DND-41 (cell line): ENCODE measurements around the gene MT1M.

Experiments used
- ATAC-seq: fragments of 200-7000 bp; cut with Tn5 transposase; 3 replicates; pipeline ENCODE4 v1.9.1; 2021; ENCODE audit warnings: low read depth; ENCODE audit not compliant: insufficient read depth
- DNase-seq: peaks from one replicate; pipeline ENCODE4 v3.0.0-alpha.2; 2020
- H2AFZ ChIP-seq: 2 replicates; pipeline ENCODE4 v1.6.0; 2012; ENCODE audit warnings: low read depth, low read length
- H3K27ac ChIP-seq: 2 replicates; pipeline ENCODE4 v1.5.1; 2012; ENCODE audit warnings: low read length, inconsistent platforms
- H3K27me3 ChIP-seq: fragments of 200-600 bp; sonication (generic); 2 replicates; pipeline ENCODE4 v1.6.0; 2012; ENCODE audit warnings: low read length, mild to moderate bottlenecking, inconsistent platforms; ENCODE audit not compliant: insufficient read depth, poor library complexity
- H3K36me3 ChIP-seq: 2 replicates; pipeline ENCODE4 v1.5.1; 2012; ENCODE audit warnings: low read length, inconsistent platforms; ENCODE audit not compliant: insufficient read depth
- H3K4me1 ChIP-seq: 2 replicates; pipeline ENCODE4 v1.5.1; 2012; ENCODE audit warnings: mild to moderate bottlenecking, low read length; ENCODE audit not compliant: insufficient read depth
- H3K4me2 ChIP-seq: 2 replicates; pipeline ENCODE4 v1.6.0; 2012; ENCODE audit warnings: mild to moderate bottlenecking, moderate library complexity, low read length, inconsistent platforms; ENCODE audit not compliant: insufficient read depth
- H3K4me3 ChIP-seq, 2 experiments: fragments of 200-600 bp in 1 of 2; shearing (Covaris generic) in 1 of 2; 2 replicates each; pipeline ENCODE4 v1.5.1; 2012 to 2016; ENCODE audit warnings: inconsistent platforms in 2 of 2, low read length in 2 of 2, mild to moderate bottlenecking in 2 of 2, low read depth in 1 of 2, moderate library complexity in 1 of 2
- H3K79me2 ChIP-seq: 2 replicates; pipeline ENCODE4 v1.6.0; 2012; ENCODE audit warnings: low read length, inconsistent platforms; ENCODE audit not compliant: insufficient read depth
- H3K9ac ChIP-seq: 2 replicates; pipeline ENCODE4 v1.6.0; 2012; ENCODE audit warnings: low read depth, mild to moderate bottlenecking, inconsistent platforms, low read length, moderate library complexity
- H3K9me3 ChIP-seq: 2 replicates; pipeline ENCODE4 v1.5.1; 2012; ENCODE audit warnings: low read length, moderate library complexity, mild to moderate bottlenecking, inconsistent platforms; ENCODE audit not compliant: insufficient read depth, severe bottlenecking
- H4K20me1 ChIP-seq: 2 replicates; pipeline ENCODE4 v1.6.0; 2012; ENCODE audit warnings: low read length; ENCODE audit not compliant: insufficient read depth
- EZH2 ChIP-seq: IDR thresholded peaks from 3 replicates; pipeline ENCODE4 v1.6.1; 2012; ENCODE audit warnings: borderline replicate concordance, low read depth, mild to moderate bottlenecking, moderate library complexity, low read length, inconsistent platforms; ENCODE audit not compliant: severe bottlenecking
- TF ChIP-seq, protein P1 (sequence below): IDR thresholded peaks from 2 replicates; pipeline ENCODE4 v1.5.1; 2012; ENCODE audit warnings: borderline replicate concordance, low read length, moderate library complexity, mild to moderate bottlenecking; ENCODE audit not compliant: poor library complexity, severe bottlenecking; ENCODE audit errors: extremely low read depth

The MT1M gene

DNA sequence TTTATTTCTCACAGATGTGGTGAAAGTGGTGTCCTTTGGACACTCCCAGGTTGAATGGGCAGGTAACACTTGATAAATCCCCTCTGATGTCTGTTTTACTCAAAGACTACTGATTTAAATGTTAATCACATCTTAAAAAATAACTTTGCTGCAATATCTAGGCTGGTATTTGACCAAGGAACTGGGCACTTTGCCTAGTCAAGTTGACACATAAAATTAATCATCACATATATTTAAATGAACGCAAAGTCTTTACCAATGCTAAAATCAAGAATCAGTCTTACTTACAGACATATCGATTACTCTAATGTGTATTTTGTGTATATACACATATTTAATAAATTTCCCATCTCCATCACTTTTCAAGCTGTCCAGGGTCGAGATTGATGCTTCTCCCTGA is 17.1 kb upstream of the MT1M start:
- Histone ChIP-seq H3K4me2 (no peak overlapping the region), H3K9me3 (no peaks in the 10 kb centered on the region), H3K79me2 (no peaks in the 10 kb centered on the region), H3K36me3 (no peaks in the 10 kb centered on the region), H3K4me3 (no peak overlapping the region), H3K27me3 (peaks cover 7% of the 10 kb centered on the region), H3K27ac (no peak overlapping the region), H3K4me1 (peaks cover 8% of the 10 kb centered on the region), H3K9ac (no peak overlapping the region), H2AFZ (no peak overlapping the region), H4K20me1 (no peaks in the 10 kb centered on the region)
- TF ChIP-seq, protein P1, sequence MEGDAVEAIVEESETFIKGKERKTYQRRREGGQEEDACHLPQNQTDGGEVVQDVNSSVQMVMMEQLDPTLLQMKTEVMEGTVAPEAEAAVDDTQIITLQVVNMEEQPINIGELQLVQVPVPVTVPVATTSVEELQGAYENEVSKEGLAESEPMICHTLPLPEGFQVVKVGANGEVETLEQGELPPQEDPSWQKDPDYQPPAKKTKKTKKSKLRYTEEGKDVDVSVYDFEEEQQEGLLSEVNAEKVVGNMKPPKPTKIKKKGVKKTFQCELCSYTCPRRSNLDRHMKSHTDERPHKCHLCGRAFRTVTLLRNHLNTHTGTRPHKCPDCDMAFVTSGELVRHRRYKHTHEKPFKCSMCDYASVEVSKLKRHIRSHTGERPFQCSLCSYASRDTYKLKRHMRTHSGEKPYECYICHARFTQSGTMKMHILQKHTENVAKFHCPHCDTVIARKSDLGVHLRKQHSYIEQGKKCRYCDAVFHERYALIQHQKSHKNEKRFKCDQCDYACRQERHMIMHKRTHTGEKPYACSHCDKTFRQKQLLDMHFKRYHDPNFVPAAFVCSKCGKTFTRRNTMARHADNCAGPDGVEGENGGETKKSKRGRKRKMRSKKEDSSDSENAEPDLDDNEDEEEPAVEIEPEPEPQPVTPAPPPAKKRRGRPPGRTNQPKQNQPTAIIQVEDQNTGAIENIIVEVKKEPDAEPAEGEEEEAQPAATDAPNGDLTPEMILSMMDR = no peak
- no peak for TF ChIP-seq EZH2
- no peak for ATAC-seq
- no peak for DNase-seq

DNA sequence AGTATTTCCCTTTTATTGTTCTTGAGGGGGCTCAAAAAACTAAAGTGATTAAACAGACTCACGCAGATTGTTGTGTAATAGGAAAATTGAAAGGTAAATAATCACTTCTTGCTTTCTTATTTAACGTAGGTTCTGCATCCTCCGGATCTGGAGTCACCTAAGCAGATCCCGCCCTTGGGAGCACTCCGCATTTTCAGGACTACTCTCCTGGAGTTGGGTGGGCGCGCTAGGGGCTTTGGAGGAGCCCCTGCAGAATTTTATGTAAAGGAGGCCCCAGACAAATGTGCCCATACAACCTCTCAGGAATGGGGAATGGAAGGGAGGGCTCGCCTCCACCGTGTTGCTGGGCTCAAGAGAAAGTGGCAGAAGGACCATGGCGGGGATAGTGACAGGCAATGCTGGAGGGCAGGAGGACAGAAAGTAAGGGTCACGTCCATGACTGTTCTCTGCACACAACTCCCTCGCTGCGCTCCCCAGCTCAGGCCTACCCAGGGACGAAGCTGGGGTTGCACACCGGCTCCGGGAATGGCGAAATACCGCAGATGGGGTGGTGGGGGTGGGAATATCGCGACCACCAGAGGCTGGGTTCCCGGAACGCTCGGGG is 15.7 kb upstream of the MT1M start:
- H3K4me3 ChIP-seq = no peak overlapping the region
- ATAC-seq (no peak), DNase-seq (no peak)
- H4K20me1 ChIP-seq = no peaks in the 10 kb centered on the region
- H3K9ac ChIP-seq = no peak overlapping the region
- H3K36me3 ChIP-seq = no peaks in the 10 kb centered on the region
- no peaks in the 10 kb centered on the region for H3K79me2 ChIP-seq
- TF ChIP-seq, protein P1 = no peak
- TF ChIP-seq EZH2 = no peak
- no peaks in the 10 kb centered on the region for H3K4me1 ChIP-seq
- H2AFZ ChIP-seq = no peak overlapping the region
- no peak overlapping the region for H3K4me2 ChIP-seq
- peaks cover 7% of the 10 kb centered on the region for H3K27me3 ChIP-seq
- no peaks in the 10 kb centered on the region for H3K9me3 ChIP-seq
- no peak overlapping the region for H3K27ac ChIP-seq

DNA sequence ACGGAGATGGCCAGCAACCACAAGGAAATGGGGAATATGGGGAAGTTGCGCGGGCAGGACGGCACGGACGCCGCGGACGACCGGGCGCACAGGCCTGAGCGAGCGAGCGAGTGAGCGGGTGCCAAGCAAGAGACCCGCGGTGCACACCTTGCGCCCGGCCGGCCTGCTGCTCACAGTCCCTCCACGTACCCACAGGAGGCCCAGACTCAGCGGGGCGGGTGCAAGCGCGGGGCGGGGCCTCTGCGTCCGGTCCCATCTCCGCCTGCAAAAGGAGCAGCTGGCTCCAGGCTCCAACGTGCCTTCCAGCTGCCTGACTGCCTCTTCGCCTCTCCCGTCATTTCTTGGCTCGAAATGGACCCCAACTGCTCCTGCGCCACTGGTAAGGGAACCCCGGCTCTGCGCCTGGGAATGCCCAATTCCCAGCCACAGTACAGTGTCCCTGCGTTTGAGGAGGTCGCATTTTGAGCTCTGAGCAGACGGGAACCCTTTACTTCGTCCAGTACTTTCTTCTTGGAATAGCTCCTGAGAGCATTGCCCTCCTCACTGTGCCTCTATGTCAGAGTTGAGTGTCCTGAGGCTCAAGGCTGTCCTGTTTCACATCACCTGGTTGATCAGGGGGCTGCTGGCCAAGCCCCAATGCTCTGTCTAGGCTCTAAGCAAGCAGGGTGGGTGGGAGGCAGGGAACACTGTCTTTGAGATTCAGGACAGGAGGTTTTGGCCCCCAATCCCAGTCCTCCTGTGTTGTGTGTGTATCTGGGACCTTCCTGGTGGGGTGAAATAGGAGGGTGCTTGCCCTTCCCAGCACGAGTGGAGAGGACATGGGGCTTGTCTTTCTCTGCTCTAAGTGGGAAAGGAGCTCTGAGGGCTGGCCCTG is 15.0 kb upstream of the MT1M start:
- H3K9me3 ChIP-seq = no peaks in the 10 kb centered on the region
- H3K27ac ChIP-seq = no peak overlapping the region
- H3K4me2 ChIP-seq = no peak overlapping the region
- no peak overlapping the region for H2AFZ ChIP-seq
- no peak for DNase-seq
- H3K4me1 ChIP-seq = no peaks in the 10 kb centered on the region
- no peak for ATAC-seq
- TF ChIP-seq EZH2 = no peak
- TF ChIP-seq, protein P1 = no peak
- no peak overlapping the region for H3K4me3 ChIP-seq
- H3K27me3 ChIP-seq = peaks cover 7% of the 10 kb centered on the region
- no peaks in the 10 kb centered on the region for H4K20me1 ChIP-seq
- no peaks in the 10 kb centered on the region for H3K36me3 ChIP-seq
- no peak overlapping the region for H3K9ac ChIP-seq
- H3K79me2 ChIP-seq = no peaks in the 10 kb centered on the region
